ENCODE data around the gene ARID1B.

DNA sequence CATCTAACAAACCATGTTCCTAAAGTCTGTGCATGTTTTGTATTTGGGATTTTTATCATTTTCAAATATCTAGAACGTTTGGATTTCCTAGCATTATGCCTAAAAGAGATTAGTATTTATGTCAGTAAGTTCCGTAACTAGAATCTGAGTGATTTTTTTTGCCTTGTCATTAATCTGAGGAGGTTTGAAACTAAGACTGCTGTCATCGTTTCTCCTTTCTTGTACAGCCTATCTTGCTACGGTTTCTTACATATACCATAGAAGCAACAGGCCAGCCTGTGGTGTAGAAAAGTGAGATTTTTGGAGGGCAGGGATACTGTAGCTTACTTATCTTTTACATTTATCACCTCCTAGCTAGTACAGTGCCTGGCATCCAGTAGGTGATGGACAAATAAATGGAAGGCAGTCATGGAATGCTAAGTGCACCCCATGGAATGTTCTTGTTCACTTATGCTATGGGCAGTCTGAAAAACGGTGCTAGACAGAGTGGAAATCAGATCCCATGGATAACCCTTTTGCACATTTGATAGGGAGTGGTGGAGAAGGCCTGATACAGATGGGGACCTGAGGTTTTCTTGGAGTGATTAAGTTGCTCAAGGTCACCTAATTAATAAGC, 93.9 kb downstream of the ARID1B start:
- TF ChIP-seq, protein P1, sequence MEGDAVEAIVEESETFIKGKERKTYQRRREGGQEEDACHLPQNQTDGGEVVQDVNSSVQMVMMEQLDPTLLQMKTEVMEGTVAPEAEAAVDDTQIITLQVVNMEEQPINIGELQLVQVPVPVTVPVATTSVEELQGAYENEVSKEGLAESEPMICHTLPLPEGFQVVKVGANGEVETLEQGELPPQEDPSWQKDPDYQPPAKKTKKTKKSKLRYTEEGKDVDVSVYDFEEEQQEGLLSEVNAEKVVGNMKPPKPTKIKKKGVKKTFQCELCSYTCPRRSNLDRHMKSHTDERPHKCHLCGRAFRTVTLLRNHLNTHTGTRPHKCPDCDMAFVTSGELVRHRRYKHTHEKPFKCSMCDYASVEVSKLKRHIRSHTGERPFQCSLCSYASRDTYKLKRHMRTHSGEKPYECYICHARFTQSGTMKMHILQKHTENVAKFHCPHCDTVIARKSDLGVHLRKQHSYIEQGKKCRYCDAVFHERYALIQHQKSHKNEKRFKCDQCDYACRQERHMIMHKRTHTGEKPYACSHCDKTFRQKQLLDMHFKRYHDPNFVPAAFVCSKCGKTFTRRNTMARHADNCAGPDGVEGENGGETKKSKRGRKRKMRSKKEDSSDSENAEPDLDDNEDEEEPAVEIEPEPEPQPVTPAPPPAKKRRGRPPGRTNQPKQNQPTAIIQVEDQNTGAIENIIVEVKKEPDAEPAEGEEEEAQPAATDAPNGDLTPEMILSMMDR (IDR thresholded peaks at IDR 0.05), result no peak
- no peak for TF ChIP-seq EZH2 (IDR thresholded peaks at IDR 0.05; ENCODE audit: borderline replicate concordance, insufficient read depth, low read depth, low read length, poor library complexity, severe bottlenecking)
